Endodermal cell (in vitro differentiated cells): ENCODE results near the gene ZNF423. TPM values are rescaled to one million over a fixed set of nuclear protein-coding genes. Genes with fewer than 3 reads are reported as not detected.

Experiments
- DNase-seq: peaks from one replicate; pipeline ENCODE4 v3.0.0-alpha.2; 2017
- H3K27ac ChIP-seq: 2 replicates; pipeline ENCODE4 v1.5.1; 2013; ENCODE audit warnings: mild to moderate bottlenecking, low read depth, low read length, moderate library complexity
- H3K27me3 ChIP-seq: 2 replicates; pipeline ENCODE4 v1.6.1; 2013; ENCODE audit warnings: mild to moderate bottlenecking, low read length, moderate library complexity; ENCODE audit not compliant: insufficient read depth, control insufficient read depth, poor library complexity, severe bottlenecking
- H3K36me3 ChIP-seq: 2 replicates; pipeline ENCODE4 v1.7.0; 2013; ENCODE audit warnings: mild to moderate bottlenecking, low read length, moderate library complexity; ENCODE audit not compliant: control insufficient read depth, insufficient read depth
- H3K4me1 ChIP-seq: one replicate; pipeline ENCODE4 v1.7.0; 2013; ENCODE audit warnings: low read length; ENCODE audit not compliant: control insufficient read depth, insufficient read depth
- H3K4me3 ChIP-seq: 2 replicates; pipeline ENCODE4 v1.5.1; 2013; ENCODE audit warnings: mild to moderate bottlenecking, low read length, moderate library complexity
- H3K9ac ChIP-seq: 2 replicates; pipeline ENCODE4 v1.6.1; 2013; ENCODE audit warnings: mild to moderate bottlenecking, low read length, moderate library complexity; ENCODE audit not compliant: poor library complexity, severe bottlenecking; ENCODE audit errors: extremely low read depth
- H3K9me3 ChIP-seq: 2 replicates; pipeline ENCODE4 v1.6.1; 2013; ENCODE audit warnings: mild to moderate bottlenecking, low read length, moderate library complexity; ENCODE audit not compliant: control insufficient read depth
- H3K27ac Mint-ChIP-seq: 2 replicates; pipeline ENCODE4 v1.8.0; 2020; ENCODE audit warnings: mixed read lengths
- H3K27me3 Mint-ChIP-seq: 2 replicates; pipeline ENCODE4 v1.8.0; 2021; ENCODE audit warnings: mild to moderate bottlenecking, mixed read lengths; ENCODE audit not compliant: insufficient read depth
- H3K36me3 Mint-ChIP-seq: 2 replicates; pipeline ENCODE4 v1.8.0; 2020; ENCODE audit warnings: low read depth, mixed read lengths
- H3K4me1 Mint-ChIP-seq: 2 replicates; pipeline ENCODE4 v1.8.0; 2020; ENCODE audit warnings: mixed read lengths
- H3K4me3 Mint-ChIP-seq: 2 replicates; pipeline ENCODE4 v1.8.0; 2020; ENCODE audit warnings: mild to moderate bottlenecking, moderate library complexity, mixed read lengths
- H3K9me3 Mint-ChIP-seq: 2 replicates; pipeline ENCODE4 v1.8.0; 2020; ENCODE audit warnings: mild to moderate bottlenecking, mixed read lengths
- CTCF ChIP-seq: fragments of 200-600 bp; sonication (generic); conservative IDR thresholded peaks from 2 replicates; pipeline ENCODE4 v1.5.0; 2021; ENCODE audit warnings: antibody characterized with exemption, mild to moderate bottlenecking
- WGBS, 2 experiments: methylation state at CpG; one replicate each; pipeline versions ENCODE4 v1.1.5 to v1.1.7; 2013; ENCODE audit warnings: missing lambda C conversion rate in 2 of 2, mixed read lengths in 1 of 2; ENCODE audit not compliant: insufficient coverage in 1 of 2, insufficient read length in 1 of 2; 5-methylcytosine and 5-hydroxymethylcytosine counted together
- total RNA-seq, 2 donors: library from RNA; stranded (reverse); fragmentation: NEBNext Ultra II Directional in 1 of 2; extraction: Animal tissue kit (Norgen Biotek cat#: 25700) in 1 of 2; gene quantifications; 2 replicates in 1 of 2; 3 replicates in 1 of 2; pipeline ENCODE4 v1.2.1, GENCODE V29; 2021

ZNF423 gene
- total RNA-seq, 2 donors from 2014 or later = 30.3 to 41.9 TPM

GRCh38 chr16:49755716-49756505 lies 100.0 kb downstream of the ZNF423 start:
- Histone ChIP-seq H3K9ac (peak overlapping the region; percentile 76), H3K27me3 (no peaks in the 10 kb centered on the region), H3K9me3 (no peaks in the 10 kb centered on the region), H3K36me3 (no peaks in the 10 kb centered on the region), H3K4me1 (peaks cover 25% of the 10 kb centered on the region), H3K4me3 (peak overlapping the region; percentile 74), H3K27ac (peak overlapping the region; percentile 84)
- DNase-seq = no peak
- no peak for TF ChIP-seq CTCF
- peak overlapping the region; percentile 95 for H3K27ac Mint-ChIP-seq
- no peaks in the 10 kb centered on the region for H3K36me3 Mint-ChIP-seq
- no peaks in the 10 kb centered on the region for H3K27me3 Mint-ChIP-seq
- 64 to 73% methylated on average over 12 to 13 of the region's 13 CpGs for WGBS, 2 experiments
- peak overlapping the region; percentile 53 for H3K4me3 Mint-ChIP-seq
- H3K9me3 Mint-ChIP-seq = no peaks in the 10 kb centered on the region
- peaks cover 42% of the 10 kb centered on the region for H3K4me1 Mint-ChIP-seq

- Histone ChIP-seq H3K36me3 (no peaks in the 10 kb centered on the region), H3K9me3 (no peaks in the 10 kb centered on the region), H3K4me1 (peaks cover 25% of the 10 kb centered on the region), H3K27ac (peak overlapping the region; percentile 84), H3K9ac (peak overlapping the region; percentile 76), H3K27me3 (no peaks in the 10 kb centered on the region), H3K4me3 (peak overlapping the region; percentile 74)
- WGBS, 2 experiments = 0 to 5% methylated on average over 3 to 10 of the region's 10 CpGs
- no peak for DNase-seq
- Mint-ChIP-seq H3K27me3 (no peaks in the 10 kb centered on the region), H3K9me3 (no peaks in the 10 kb centered on the region), H3K27ac (peak overlapping the region; percentile 95), H3K4me1 (peaks cover 47% of the 10 kb centered on the region), H3K4me3 (peak overlapping the region; percentile 53), H3K36me3 (no peaks in the 10 kb centered on the region)
- TF ChIP-seq CTCF = peak; percentile 72
These were observed 100.6 kb downstream of the ZNF423 start for GRCh38 chr16:49755313-49755620.

DNA sequence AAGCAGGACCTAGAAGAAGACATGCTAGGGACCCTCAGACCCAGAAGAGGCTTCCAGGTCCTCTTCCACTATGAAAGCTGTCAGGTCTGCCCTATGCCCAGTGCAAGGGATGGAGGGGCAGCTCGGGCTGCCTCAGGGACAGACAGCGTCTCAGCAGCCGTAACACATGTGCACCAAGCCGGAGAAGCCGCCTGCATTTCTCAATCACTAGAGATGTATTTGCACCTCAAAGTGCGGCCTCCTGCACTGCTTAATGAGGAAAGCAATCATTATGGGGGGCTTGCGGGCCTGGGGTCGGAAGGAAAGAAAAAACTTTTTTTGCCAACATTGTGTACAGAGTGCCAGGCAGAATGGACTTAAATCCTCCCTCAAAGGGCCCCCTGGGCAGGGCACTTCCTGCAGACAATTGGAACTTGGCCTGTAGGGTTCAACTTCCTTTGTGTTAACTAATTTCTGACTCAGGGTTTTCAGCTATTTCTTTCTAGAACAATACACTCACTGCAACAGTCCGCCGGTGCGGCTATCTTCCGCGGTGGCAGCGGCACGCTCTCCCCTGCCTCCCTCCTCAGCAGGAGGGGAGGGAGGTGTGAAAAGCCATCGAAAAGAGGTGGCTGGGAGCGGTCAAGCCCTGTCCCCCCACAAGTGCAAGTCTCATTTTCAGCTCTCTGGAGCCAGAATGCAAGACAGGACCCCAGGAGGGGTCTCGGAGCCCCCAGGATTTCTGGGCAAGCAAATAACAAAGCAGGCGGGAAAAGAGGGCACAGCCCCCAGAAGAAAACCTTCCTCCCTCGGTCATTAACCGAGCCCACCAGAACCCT lies 101.2 kb downstream of the ZNF423 start:
- peak overlapping the region; percentile 76 for H3K9ac ChIP-seq
- TF ChIP-seq CTCF = no peak
- peak overlapping the region; percentile 95 for H3K27ac Mint-ChIP-seq
- peak; percentile 92 for DNase-seq
- H3K27me3 ChIP-seq = no peaks in the 10 kb centered on the region
- WGBS, 2 experiments = 11 to 14% methylated on average over 8 to 21 of the region's 21 CpGs
- H3K36me3 ChIP-seq = no peaks in the 10 kb centered on the region
- H3K4me1 ChIP-seq = peaks cover 25% of the 10 kb centered on the region
- H3K27me3 Mint-ChIP-seq = no peaks in the 10 kb centered on the region
- peak overlapping the region; percentile 53 for H3K4me3 Mint-ChIP-seq
- H3K27ac ChIP-seq = peak overlapping the region; percentile 84
- H3K9me3 ChIP-seq = no peaks in the 10 kb centered on the region
- peaks cover 49% of the 10 kb centered on the region for H3K4me1 Mint-ChIP-seq
- peak overlapping the region; percentile 74 for H3K4me3 ChIP-seq
- no peaks in the 10 kb centered on the region for H3K9me3 Mint-ChIP-seq
- no peaks in the 10 kb centered on the region for H3K36me3 Mint-ChIP-seq
